Measurements from ENCODE around the gene TMEM245.

- TF ChIP-seq MAX (IDR thresholded peaks at IDR 0.05; ENCODE audit: low read depth, low read length) (no peak), CTCF (IDR thresholded peaks at IDR 0.05; ENCODE audit: low read depth, low read length) (no peak), POLR2A (IDR thresholded peaks at IDR 0.05; ENCODE audit: extremely low read depth, insufficient read length) (no peak)
Observed at GRCh38 chr9:108991479-108991878, 128.3 kb downstream of the TMEM245 start.
